ENCODE data around the gene SEBOX.

- TF ChIP-seq CTCF (IDR thresholded peaks at IDR 0.05) (no peak), POLR2AphosphoS5 (IDR thresholded peaks at IDR 0.05) (no peak), POLR2A (IDR thresholded peaks at IDR 0.05; ENCODE audit: low read depth) (no peak), EP300 (IDR thresholded peaks at IDR 0.05) (no peak)
These were observed 39.0 kb upstream of the SEBOX start for GRCh38 chr17:28404007-28404406.

Measured in esophagus muscularis mucosa (tissue), 4 donors.